Endothelial cell of umbilical vein (primary cell): ENCODE measurements around the gene RAB10. TPM values are rescaled to one million over a fixed set of nuclear protein-coding genes. Genes with fewer than 3 reads are reported as not detected.

Source experiments
- BruUV-seq: library from RNA; stranded (reverse); fragments of 400-500 nt; replicated peaks from 2 replicates; lab custom pipeline; 2021; lab: Mats Ljungman, UMichigan
- CTCF ChIA-PET: fragments of 300-600, 350-600 bp; sonication (Branson Sonifier 250); formaldehyde crosslinking; loops from one replicate; lab custom pipeline; 2021; ENCODE audit warnings: antibody characterized with exemption, inconsistent platforms; lab: Charles Lee
- POLR2A ChIA-PET: fragments of 300-600, 350-600 bp; sonication (Branson Sonifier 250); formaldehyde crosslinking; loops from one replicate; lab custom pipeline; 2021; ENCODE audit warnings: antibody characterized with exemption, inconsistent platforms; lab: Charles Lee
- DNase-seq: peaks from one replicate; pipeline ENCODE4 v3.0.0-alpha.2; 2011; ENCODE audit warnings: low read depth, low spot score
- FAIRE-seq: peaks from 2 replicates; lab custom pipeline; 2011; peaks lifted over from hg19 to GRCh38; lab: Jason Lieb, UNC
- H2AFZ ChIP-seq: 2 replicates; pipeline ENCODE4 v1.6.0; 2012; ENCODE audit warnings: low read depth, low read length, control low read depth, inconsistent platforms
- H3K27ac ChIP-seq: 2 replicates; pipeline ENCODE4 v1.5.1; 2011; ENCODE audit warnings: low read depth, mild to moderate bottlenecking, control low read depth, low read length, moderate library complexity; ENCODE audit not compliant: insufficient read depth
- H3K27me3 ChIP-seq, 2 experiments: 2 replicates each; pipeline versions ENCODE4 v1.6.0 to v1.6.1; 2011; ENCODE audit warnings: low read length in 2 of 2, mixed read lengths in 1 of 2; ENCODE audit not compliant: control insufficient read depth in 2 of 2, insufficient read depth in 2 of 2
- H3K36me3 ChIP-seq, 2 experiments: 2 replicates in 1 of 2; 3 replicates in 1 of 2; pipeline ENCODE4 v1.5.1; 2011; ENCODE audit warnings: low read length in 2 of 2, mild to moderate bottlenecking in 1 of 2, moderate library complexity in 1 of 2; ENCODE audit not compliant: control insufficient read depth in 2 of 2, insufficient read depth in 2 of 2; ENCODE audit errors: extremely low read depth in 1 of 2
- H3K4me1 ChIP-seq: 3 replicates; pipeline ENCODE4 v1.5.1; 2011; ENCODE audit warnings: mild to moderate bottlenecking, low read length; ENCODE audit not compliant: control insufficient read depth, insufficient read depth; ENCODE audit errors: extremely low read depth
- H3K4me2 ChIP-seq: 2 replicates; pipeline ENCODE4 v1.6.1; 2011; ENCODE audit warnings: low read length, control low read depth, mixed read lengths; ENCODE audit not compliant: insufficient read depth
- H3K4me3 ChIP-seq, 3 experiments: fragments of 200-600 bp in 1 of 3; sonication (generic), shearing (Covaris generic) in 1 of 3; replicated peaks in 1 of 3; 2 replicates each; pipeline ENCODE4 v1.5.1; 2011 to 2016; ENCODE audit warnings: control low read depth in 3 of 3, low read length in 3 of 3, mild to moderate bottlenecking in 2 of 3, inconsistent platforms in 1 of 3, low read depth in 1 of 3, moderate library complexity in 1 of 3; ENCODE audit not compliant: insufficient read depth in 1 of 3
- H3K79me2 ChIP-seq: 2 replicates; pipeline ENCODE4 v1.6.0; 2012; ENCODE audit warnings: low read length, inconsistent platforms; ENCODE audit not compliant: control insufficient read depth, insufficient read depth
- H3K9ac ChIP-seq: replicated peaks from 2 replicates; pipeline ENCODE3; 2011; ENCODE audit warnings: low read length, control low read depth; ENCODE audit not compliant: insufficient read depth; ENCODE audit errors: extremely low read depth
- H3K9me1 ChIP-seq: replicated peaks from 3 replicates; pipeline ENCODE4 v1.6.0; 2011; ENCODE audit warnings: mild to moderate bottlenecking, low read length; ENCODE audit not compliant: control insufficient read depth, insufficient read depth; ENCODE audit errors: extremely low read depth
- H3K9me3 ChIP-seq: replicated peaks from 2 replicates; pipeline ENCODE4 v1.5.1; 2012; ENCODE audit warnings: low read length, inconsistent platforms; ENCODE audit not compliant: control insufficient read depth, insufficient read depth
- H4K20me1 ChIP-seq: replicated peaks from 2 replicates; pipeline ENCODE3; 2011; ENCODE audit warnings: mild to moderate bottlenecking, low read length; ENCODE audit not compliant: control insufficient read depth, insufficient read depth; ENCODE audit errors: extremely low read depth
- EZH2 ChIP-seq: IDR thresholded peaks from 2 replicates; pipeline ENCODE4 v1.6.1; 2012; ENCODE audit warnings: borderline replicate concordance, low read depth, mild to moderate bottlenecking, moderate library complexity, low read length, inconsistent platforms; ENCODE audit not compliant: severe bottlenecking
- FOS ChIP-seq: IDR thresholded peaks from 2 replicates; pipeline ENCODE4 v1.6.1; 2011; ENCODE audit warnings: mild to moderate bottlenecking, low read length, moderate library complexity, borderline replicate concordance; ENCODE audit not compliant: insufficient read depth
- GATA2 ChIP-seq: IDR thresholded peaks from 2 replicates; pipeline ENCODE4 v1.7.0; 2011; ENCODE audit warnings: low read depth, mild to moderate bottlenecking, moderate library complexity, mixed read lengths, low read length; ENCODE audit not compliant: insufficient read length, insufficient read depth
- JUN ChIP-seq: IDR thresholded peaks from 2 replicates; pipeline ENCODE4 v1.6.1; 2011; ENCODE audit warnings: borderline replicate concordance, low read depth; ENCODE audit not compliant: insufficient read length, insufficient read depth
- MYC ChIP-seq: IDR thresholded peaks from one replicate; pipeline ENCODE4 v1.6.1; 2011; ENCODE audit warnings: mild to moderate bottlenecking, low read depth, low read length
- POLR2A ChIP-seq: IDR thresholded peaks from 2 replicates; pipeline ENCODE4 v1.6.1; 2012; ENCODE audit warnings: low read depth, mild to moderate bottlenecking, control low read depth, low read length
- POLR2AphosphoS5 ChIP-seq: IDR thresholded peaks from 2 replicates; pipeline ENCODE4 v1.6.1; 2012; ENCODE audit warnings: low read depth, mild to moderate bottlenecking, control low read depth, low read length, moderate library complexity; ENCODE audit not compliant: insufficient read depth
- dilution Hi-C: fragments of 300-500 bp; cut with MboI; formaldehyde crosslinking; loops from one replicate; pipeline ENCODE4 v1.15.0; 2019; ENCODE audit warnings: low sequenced_read_pairs; ENCODE audit not compliant: extremely low pct_ligation_motif_present
- intact Hi-C: fragments of 100-400 bp; cut with micrococcal nuclease; formaldehyde crosslinking; loops from one replicate; pipeline ENCODE4 v1.10.0; 2022
- polyA plus RNA-seq, 4 experiments: library from polyadenylated mRNA; depleted of rRNA in 3 of 4; stranded (reverse) in 3 of 4; unstranded in 1 of 4; fragments of >200 nt; gene quantifications; 2 replicates each; pipeline versions ENCODE4 v1.2.1 to v1.2.3, GENCODE V29; 2011 to 2012; ENCODE audit warnings: missing spikeins in 1 of 4
- total RNA-seq: library from RNA; stranded (reverse); gene quantifications from 2 replicates; pipeline ENCODE4 v1.2.3, GENCODE V29; 2021
- TF ChIP-seq, protein P1 (sequence below): IDR thresholded peaks from 2 replicates; pipeline ENCODE4 v1.6.1; 2011; ENCODE audit not compliant: insufficient read depth, insufficient read length
- TF ChIP-seq, protein P2 (sequence below), 2 donors: IDR thresholded peaks; 1 replicate in 1 of 2; 2 replicates in 1 of 2; pipeline ENCODE4 v1.5.1; 2011; ENCODE audit warnings: low read length in 2 of 2, mild to moderate bottlenecking in 2 of 2, moderate library complexity in 2 of 2, control low read depth in 1 of 2, inconsistent platforms in 1 of 2, low read depth in 1 of 2; ENCODE audit not compliant: insufficient read depth in 1 of 2; ENCODE audit errors: extremely low read depth in 1 of 2

The RAB10 gene
- total and polyA plus RNA-seq, 2 donors (not counting 3 experiments of a cell fraction or from before 2014, with no cell fraction given) = 45.1 to 104 TPM

DNA sequence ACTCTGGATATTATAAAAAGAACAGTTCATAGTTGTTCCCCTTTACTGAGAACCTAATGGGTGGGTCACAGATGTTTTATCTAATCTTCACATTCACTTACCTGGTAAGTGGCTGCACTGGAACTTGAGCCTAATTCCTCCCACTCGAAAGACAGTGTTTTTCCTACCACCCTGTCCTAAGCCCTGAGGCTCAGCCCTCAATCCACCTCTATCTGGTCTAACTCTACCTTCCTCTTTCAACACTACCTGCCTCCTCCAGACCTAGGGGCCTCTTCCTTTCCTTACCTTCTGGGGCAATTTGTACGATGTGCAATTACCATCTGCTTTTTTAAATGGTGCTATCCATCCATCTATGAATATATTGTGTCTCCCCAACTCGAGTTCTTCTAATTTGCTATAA lies 41.9 kb upstream of the RAB10 start:
- no peak overlapping the region for H2AFZ ChIP-seq
- no peaks in the 10 kb centered on the region for H3K79me2 ChIP-seq
- no peaks in the 10 kb centered on the region for H3K27me3 ChIP-seq
- no peak for DNase-seq
- dilution Hi-C loops (no loop called here), intact Hi-C loops (loop anchor here (1.0 to 5.0 kb wide), 6 partner anchors 41 to 338 kb away; partner anchors contain the start of gene RAB10)
- no TSS peak for BruUV-seq
- H3K4me1 ChIP-seq = peaks cover 3% of the 10 kb centered on the region
- TF ChIP-seq, protein P1, sequence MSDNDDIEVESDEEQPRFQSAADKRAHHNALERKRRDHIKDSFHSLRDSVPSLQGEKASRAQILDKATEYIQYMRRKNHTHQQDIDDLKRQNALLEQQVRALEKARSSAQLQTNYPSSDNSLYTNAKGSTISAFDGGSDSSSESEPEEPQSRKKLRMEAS = no peak
- no peak for TF ChIP-seq JUN
- TF ChIP-seq EZH2 = no peak
- TF ChIP-seq, protein P2, sequence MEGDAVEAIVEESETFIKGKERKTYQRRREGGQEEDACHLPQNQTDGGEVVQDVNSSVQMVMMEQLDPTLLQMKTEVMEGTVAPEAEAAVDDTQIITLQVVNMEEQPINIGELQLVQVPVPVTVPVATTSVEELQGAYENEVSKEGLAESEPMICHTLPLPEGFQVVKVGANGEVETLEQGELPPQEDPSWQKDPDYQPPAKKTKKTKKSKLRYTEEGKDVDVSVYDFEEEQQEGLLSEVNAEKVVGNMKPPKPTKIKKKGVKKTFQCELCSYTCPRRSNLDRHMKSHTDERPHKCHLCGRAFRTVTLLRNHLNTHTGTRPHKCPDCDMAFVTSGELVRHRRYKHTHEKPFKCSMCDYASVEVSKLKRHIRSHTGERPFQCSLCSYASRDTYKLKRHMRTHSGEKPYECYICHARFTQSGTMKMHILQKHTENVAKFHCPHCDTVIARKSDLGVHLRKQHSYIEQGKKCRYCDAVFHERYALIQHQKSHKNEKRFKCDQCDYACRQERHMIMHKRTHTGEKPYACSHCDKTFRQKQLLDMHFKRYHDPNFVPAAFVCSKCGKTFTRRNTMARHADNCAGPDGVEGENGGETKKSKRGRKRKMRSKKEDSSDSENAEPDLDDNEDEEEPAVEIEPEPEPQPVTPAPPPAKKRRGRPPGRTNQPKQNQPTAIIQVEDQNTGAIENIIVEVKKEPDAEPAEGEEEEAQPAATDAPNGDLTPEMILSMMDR (IDR thresholded peaks at IDR 0.05; ENCODE audit: extremely low read depth in 1 of 2, insufficient read depth in 1 of 2, low read depth in 1 of 2, low read length in 2 of 2) = no peak
- TF ChIP-seq GATA2 = no peak
- no peak for TF ChIP-seq POLR2AphosphoS5
- TF ChIP-seq POLR2A = no peak
- TF ChIP-seq FOS = no peak
- TF ChIP-seq MYC = no peak
- H3K4me3 ChIP-seq = no peak overlapping the region
- H3K4me2 ChIP-seq = no peak overlapping the region
- no peak for FAIRE-seq
- no peaks in the 10 kb centered on the region for H3K9me3 ChIP-seq
- no peaks in the 10 kb centered on the region for H3K36me3 ChIP-seq
- CTCF ChIA-PET = interaction anchor here (0.5 to 2.9 kb wide), 51 partner anchors 9 to 585 kb away, joined by 3 to 47 read pairs (median 5); partner anchors contain the start of genes KIF3C and RAB10
- POLR2A ChIA-PET = interaction anchor here (1.0 kb wide), 1 partner anchor 42 kb away, joined by 3 read pairs; the partner anchor contains the start of gene RAB10
- no peaks in the 10 kb centered on the region for H4K20me1 ChIP-seq
- H3K9me1 ChIP-seq = no peaks in the 10 kb centered on the region
- no peak overlapping the region for H3K27ac ChIP-seq
- H3K9ac ChIP-seq = no peak overlapping the region
